ENCODE measurements around the gene NR5A1. TPM values are rescaled to one million over a fixed set of nuclear protein-coding genes. Genes with fewer than 3 reads are reported as not detected.

The NR5A1 gene
- total RNA-seq, 1 experiment from 2014 or later: 0.64 TPM

DNA sequence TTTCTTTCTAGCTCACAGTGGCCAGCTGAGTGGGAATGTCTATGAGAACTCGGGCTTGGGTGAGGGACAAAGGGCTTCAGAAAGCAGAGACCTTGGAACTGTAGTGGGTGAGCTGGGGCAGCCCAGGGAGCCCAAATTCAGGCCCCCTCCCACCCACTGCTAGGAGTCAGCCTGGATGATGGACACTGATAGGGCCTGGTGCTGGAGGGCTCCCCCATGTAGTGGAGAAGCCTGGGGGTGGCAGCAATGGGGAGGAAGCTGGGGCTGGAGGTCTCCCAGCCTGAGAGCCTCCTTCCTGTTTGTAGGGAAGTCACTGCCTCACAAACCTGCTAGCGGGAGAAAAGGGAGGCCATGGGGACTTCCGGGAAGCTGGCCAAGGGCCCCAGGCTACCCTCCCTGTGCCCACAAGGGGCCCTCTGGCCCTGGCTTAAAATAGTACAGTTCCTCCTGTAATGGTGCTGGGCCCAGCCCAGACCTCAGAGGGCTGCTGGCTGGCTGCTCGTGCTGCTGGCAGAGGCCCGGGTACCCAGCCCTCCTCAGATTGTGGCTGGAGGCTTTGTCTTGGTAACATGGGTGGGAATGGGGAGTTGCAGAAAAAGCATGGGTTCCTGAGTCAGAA lies 6.3 kb upstream of the NR5A1 start (continued):
- TF ChIP-seq REST (IDR thresholded peaks at IDR 0.05; ENCODE audit: low read depth): no peak
- TF ChIP-seq, protein P1, sequence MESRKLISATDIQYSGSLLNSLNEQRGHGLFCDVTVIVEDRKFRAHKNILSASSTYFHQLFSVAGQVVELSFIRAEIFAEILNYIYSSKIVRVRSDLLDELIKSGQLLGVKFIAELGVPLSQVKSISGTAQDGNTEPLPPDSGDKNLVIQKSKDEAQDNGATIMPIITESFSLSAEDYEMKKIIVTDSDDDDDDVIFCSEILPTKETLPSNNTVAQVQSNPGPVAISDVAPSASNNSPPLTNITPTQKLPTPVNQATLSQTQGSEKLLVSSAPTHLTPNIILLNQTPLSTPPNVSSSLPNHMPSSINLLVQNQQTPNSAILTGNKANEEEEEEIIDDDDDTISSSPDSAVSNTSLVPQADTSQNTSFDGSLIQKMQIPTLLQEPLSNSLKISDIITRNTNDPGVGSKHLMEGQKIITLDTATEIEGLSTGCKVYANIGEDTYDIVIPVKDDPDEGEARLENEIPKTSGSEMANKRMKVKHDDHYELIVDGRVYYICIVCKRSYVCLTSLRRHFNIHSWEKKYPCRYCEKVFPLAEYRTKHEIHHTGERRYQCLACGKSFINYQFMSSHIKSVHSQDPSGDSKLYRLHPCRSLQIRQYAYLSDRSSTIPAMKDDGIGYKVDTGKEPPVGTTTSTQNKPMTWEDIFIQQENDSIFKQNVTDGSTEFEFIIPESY (IDR thresholded peaks at IDR 0.05; ENCODE audit: extremely low read depth, insufficient replicate concordance, low read length): no peak
- no peak for TF ChIP-seq YY1 (IDR thresholded peaks at IDR 0.05; ENCODE audit: extremely low read depth, insufficient replicate concordance, low read depth, low read length)
- TF ChIP-seq, protein P2, sequence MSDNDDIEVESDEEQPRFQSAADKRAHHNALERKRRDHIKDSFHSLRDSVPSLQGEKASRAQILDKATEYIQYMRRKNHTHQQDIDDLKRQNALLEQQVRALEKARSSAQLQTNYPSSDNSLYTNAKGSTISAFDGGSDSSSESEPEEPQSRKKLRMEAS (IDR thresholded peaks at IDR 0.05): no peak

GRCh38 chr9:124512806-124513204 lies 5.6 kb upstream of the NR5A1 start:
- no peaks in the 10 kb centered on the region for H3K36me3 ChIP-seq (ENCODE audit: control insufficient read depth in 1 of 2, insufficient read depth in 2 of 2, low read length in 2 of 2)
- BruUV-seq (replicated peaks): no TSS peak
- H3K9me3 ChIP-seq (ENCODE audit: control insufficient read depth in 1 of 2, insufficient read depth in 1 of 2, low read depth in 1 of 2, low read length in 2 of 2): no peaks in the 10 kb centered on the region
- H3K4me2 ChIP-seq (ENCODE audit: low read length): no peak overlapping the region
- no peaks in the 10 kb centered on the region for H3K79me2 ChIP-seq (ENCODE audit: insufficient read depth, low read length)
- ATAC-seq (no peak), DNase-seq (ENCODE audit: low read depth, low spot score) (no peak)
- ChIA-PET CTCF (no interaction called here), RAD21 (ENCODE audit: low non-redundant PET in 1 of 2, low total read pairs in 2 of 2, uncharacterized antibody in 2 of 2, unreplicated experiment in 2 of 2) (no interaction called here), POLR2A (no interaction called here)
- H3K9me2 ChIP-seq (ENCODE audit: insufficient read depth): no peaks in the 10 kb centered on the region
- no peaks in the 10 kb centered on the region for H4K20me1 ChIP-seq (ENCODE audit: insufficient read depth)
- TF ChIP-seq CEBPB (IDR thresholded peaks at IDR 0.05; ENCODE audit: low read depth) (no peak), JUND (IDR thresholded peaks at IDR 0.05) (no peak), EZH2phosphoT487 (IDR thresholded peaks at IDR 0.05; ENCODE audit: borderline replicate concordance) (no peak), ZFX (IDR thresholded peaks at IDR 0.05) (no peak), POLR2A (IDR thresholded peaks at IDR 0.05; ENCODE audit: borderline replicate concordance, extremely low read depth, insufficient read depth, insufficient read length) (no peak), POLR2AphosphoS5 (IDR thresholded peaks at IDR 0.05; ENCODE audit: low read depth, low read length) (no peak), FOSL1 (IDR thresholded peaks at IDR 0.05; ENCODE audit: low read depth) (no peak), EGR1 (IDR thresholded peaks at IDR 0.05; ENCODE audit: low read depth) (no peak), TCF7L2 (IDR thresholded peaks at IDR 0.05; ENCODE audit: borderline replicate concordance, extremely low read depth, insufficient read depth, insufficient read length) (no peak), SP1 (IDR thresholded peaks at IDR 0.05; ENCODE audit: low read depth) (no peak), RAD21 (IDR thresholded peaks at IDR 0.05; ENCODE audit: low read depth) (no peak), YY1 (IDR thresholded peaks at IDR 0.05; ENCODE audit: extremely low read depth, insufficient replicate concordance, low read depth, low read length) (no peak)
- TF ChIP-seq, protein P1 (IDR thresholded peaks at IDR 0.05; ENCODE audit: extremely low read depth, insufficient replicate concordance, low read length): no peak
- intact Hi-C loops (cut with micrococcal nuclease): no loop called here
- H2AFZ ChIP-seq (ENCODE audit: low read depth, low read length, poor library complexity, severe bottlenecking): no peak overlapping the region
- no peaks in the 10 kb centered on the region for H3K27me3 ChIP-seq (ENCODE audit: insufficient read depth, low read length)
- no peak overlapping the region for H3K4me3 ChIP-seq (replicated peaks in 1 of 2; ENCODE audit: low read depth in 1 of 2, low read length in 2 of 2)
- no peak overlapping the region for H3K9ac ChIP-seq (ENCODE audit: low read length)
- no peak overlapping the region for H3K27ac ChIP-seq (ENCODE audit: low read depth, low read length)
- H3K4me1 ChIP-seq (ENCODE audit: control insufficient read depth in 1 of 2, insufficient read depth in 2 of 2, low read length in 2 of 2): peaks cover 5 to 8% of the 10 kb centered on the region in 2 experiments; a peak in 3 of 4 replicates

Data from HCT116 (cell line).